ENCODE measurements around the gene IL26.
"Not testable (repeated sequence)": the region's sequence is repeated elsewhere in the genome, so short reads cannot be mapped to it uniquely, and the experiment has no call there.

IL26 gene

DNA sequence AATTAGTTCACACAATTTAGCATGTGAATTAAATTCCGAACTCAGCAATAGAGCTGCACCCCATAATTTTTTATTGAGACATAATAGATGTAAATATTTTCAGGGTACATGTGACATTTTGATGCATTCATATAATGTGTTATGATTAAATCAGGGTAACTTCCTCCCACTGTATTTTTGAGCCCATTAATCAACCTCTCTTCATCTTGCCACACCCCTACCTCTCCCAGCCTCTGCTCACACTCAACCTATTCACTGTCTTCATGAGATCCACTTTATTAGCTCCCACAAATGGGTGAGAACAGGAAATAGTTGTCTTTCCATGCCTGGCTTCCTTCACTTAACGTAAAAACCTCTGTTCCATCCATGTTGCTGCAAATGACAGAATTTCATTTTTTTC, 14.7 kb downstream of the IL26 start:
- no peak overlapping the region for H3K4me3 ChIP-seq (replicated peaks in 1 of 2; ENCODE audit: low read depth in 2 of 2, low read length in 2 of 2)
- DNase-seq (ENCODE audit: low read depth in 2 of 2), result no peak
- TF ChIP-seq, protein P1, sequence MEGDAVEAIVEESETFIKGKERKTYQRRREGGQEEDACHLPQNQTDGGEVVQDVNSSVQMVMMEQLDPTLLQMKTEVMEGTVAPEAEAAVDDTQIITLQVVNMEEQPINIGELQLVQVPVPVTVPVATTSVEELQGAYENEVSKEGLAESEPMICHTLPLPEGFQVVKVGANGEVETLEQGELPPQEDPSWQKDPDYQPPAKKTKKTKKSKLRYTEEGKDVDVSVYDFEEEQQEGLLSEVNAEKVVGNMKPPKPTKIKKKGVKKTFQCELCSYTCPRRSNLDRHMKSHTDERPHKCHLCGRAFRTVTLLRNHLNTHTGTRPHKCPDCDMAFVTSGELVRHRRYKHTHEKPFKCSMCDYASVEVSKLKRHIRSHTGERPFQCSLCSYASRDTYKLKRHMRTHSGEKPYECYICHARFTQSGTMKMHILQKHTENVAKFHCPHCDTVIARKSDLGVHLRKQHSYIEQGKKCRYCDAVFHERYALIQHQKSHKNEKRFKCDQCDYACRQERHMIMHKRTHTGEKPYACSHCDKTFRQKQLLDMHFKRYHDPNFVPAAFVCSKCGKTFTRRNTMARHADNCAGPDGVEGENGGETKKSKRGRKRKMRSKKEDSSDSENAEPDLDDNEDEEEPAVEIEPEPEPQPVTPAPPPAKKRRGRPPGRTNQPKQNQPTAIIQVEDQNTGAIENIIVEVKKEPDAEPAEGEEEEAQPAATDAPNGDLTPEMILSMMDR (IDR thresholded peaks at IDR 0.05; ENCODE audit: low read depth, low read length), result no peak

DNA sequence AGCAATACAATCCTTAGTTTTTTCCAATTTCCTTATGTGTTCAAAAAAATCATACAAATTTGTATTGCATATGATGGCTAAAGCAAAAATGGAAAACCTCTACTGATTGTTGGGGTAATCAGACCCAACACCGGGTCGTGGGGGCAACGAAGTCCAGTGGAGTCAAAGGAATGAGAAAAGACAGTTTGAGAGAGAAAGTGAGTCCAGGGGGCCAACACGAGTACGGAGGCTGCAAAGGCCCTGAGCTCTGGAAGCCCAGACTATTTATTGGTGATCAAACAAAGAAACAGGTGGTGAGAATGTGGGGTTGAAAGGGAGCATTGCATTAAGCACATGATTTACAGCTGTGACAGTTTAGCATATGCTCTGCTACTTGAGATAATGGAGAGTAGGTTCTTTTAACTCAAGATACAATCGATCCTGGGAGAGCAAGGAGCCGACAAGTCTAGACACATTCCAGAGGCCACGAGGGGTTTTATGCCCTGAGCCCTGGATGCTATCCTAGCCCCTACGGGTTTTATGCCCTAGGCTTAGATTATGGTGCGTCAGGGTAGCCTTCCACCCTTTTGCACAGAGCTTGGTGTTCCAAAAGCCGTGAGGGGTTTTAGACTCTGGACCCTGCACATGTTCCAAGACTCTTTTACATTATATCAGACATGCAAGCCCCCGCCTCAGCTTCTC, 16.4 kb downstream of the IL26 start:
- not testable (repeated sequence) for DNase-seq (ENCODE audit: low read depth in 2 of 2); H3K4me3 ChIP-seq (replicated peaks in 1 of 2; ENCODE audit: low read depth in 2 of 2, low read length in 2 of 2)

DNA sequence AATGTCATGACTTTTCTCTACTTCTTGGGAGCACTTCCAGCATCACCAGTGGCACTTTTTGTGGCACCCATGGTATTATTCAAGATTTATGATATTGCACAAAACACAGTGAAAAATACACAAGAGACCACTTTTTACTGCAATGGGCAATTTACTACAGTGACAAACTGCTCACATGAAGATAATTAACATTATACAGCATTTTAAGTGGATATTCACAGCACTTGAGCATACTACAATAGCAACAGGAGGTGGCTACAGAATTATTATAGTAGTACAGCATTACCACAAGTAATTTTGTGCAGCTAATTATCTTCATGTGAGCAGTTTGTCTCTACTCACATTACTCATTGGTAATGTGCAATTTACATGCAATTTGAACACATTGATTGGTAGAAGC, 18.3 kb downstream of the IL26 start:
- TF ChIP-seq, protein P1 (IDR thresholded peaks at IDR 0.05; ENCODE audit: low read depth, low read length), result no peak
- no peak for DNase-seq (ENCODE audit: low read depth in 2 of 2)

DNA sequence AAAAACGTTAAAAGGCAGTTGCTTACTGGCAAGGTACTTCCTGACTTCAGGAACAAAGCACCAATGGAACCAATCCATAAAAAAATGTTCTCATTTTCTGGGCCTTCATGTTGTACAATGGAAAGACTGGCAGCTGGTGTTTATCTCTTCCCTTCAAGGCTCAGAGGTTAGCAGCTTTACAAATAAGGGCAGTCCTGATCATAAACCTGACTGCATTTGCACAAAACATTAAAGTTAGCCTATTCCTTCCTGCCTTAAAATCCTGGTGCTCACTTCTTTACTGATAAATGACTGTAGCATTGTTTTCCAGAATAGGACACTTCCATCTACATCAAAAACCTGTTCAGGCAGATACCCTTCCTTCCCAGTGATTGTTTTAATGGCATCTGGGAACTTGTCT, 19.2 kb downstream of the IL26 start:
- H3K4me3 ChIP-seq (replicated peaks in 1 of 2; ENCODE audit: low read depth in 2 of 2, low read length in 2 of 2), result no peak overlapping the region
- DNase-seq (ENCODE audit: low read depth in 2 of 2), result no peak
- TF ChIP-seq, protein P1 (IDR thresholded peaks at IDR 0.05; ENCODE audit: low read depth, low read length), result no peak

More for the DNA sequence above, 18.3 kb downstream of the IL26 start:
- H3K4me3 ChIP-seq (replicated peaks in 1 of 2; ENCODE audit: low read depth in 2 of 2, low read length in 2 of 2), result no peak overlapping the region

DNA sequence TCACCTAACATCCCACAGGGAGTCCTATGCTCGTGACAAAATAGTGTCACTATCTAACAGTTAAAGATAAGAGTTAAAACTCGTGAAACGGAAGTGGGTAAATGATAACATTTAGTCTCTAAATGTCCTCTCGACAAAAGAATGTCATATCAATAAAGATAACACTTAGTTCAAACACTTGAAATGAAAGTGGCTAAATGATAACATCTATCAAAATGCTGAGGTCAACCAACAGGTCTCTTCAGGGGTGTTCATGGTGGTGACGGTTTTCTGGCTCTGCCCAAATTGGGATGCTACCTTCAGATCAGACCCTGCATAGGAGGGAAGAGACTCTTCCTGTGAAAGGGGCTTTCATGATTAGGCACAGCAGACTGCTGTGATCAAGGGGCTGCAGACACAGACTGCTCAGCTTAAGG, 22.1 kb downstream of the IL26 start:
- DNase-seq (ENCODE audit: low read depth in 2 of 2), result no peak
- TF ChIP-seq, protein P1 (IDR thresholded peaks at IDR 0.05; ENCODE audit: low read depth, low read length), result no peak
- no peak overlapping the region for H3K4me3 ChIP-seq (replicated peaks in 1 of 2; ENCODE audit: low read depth in 2 of 2, low read length in 2 of 2)

DNA sequence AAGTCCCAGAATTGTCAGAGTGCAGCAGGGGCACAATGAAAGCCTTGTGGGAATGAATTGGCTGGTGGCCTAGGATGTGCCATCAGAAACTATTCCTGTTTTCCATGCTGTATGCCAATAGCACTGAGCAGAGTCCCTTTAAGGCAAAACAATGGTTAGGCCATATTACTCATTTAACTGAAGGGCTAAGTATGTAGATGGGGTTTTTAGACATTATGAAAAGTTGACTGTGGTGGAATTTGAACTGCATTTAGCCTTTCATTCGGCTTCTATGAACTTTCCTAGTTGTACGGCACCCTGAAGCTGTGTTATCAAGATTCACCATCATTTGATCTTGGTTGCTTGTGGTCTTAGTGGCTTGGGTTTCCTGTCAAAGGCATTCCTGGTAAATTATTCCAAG, 24.8 kb downstream of the IL26 start:
- TF ChIP-seq, protein P1 (IDR thresholded peaks at IDR 0.05; ENCODE audit: low read depth, low read length), result no peak
- peak in 1 of 2 donors; percentile 14 for DNase-seq (ENCODE audit: low read depth in 2 of 2)
- H3K4me3 ChIP-seq (replicated peaks in 1 of 2; ENCODE audit: low read depth in 2 of 2, low read length in 2 of 2), result no peak overlapping the region

DNA sequence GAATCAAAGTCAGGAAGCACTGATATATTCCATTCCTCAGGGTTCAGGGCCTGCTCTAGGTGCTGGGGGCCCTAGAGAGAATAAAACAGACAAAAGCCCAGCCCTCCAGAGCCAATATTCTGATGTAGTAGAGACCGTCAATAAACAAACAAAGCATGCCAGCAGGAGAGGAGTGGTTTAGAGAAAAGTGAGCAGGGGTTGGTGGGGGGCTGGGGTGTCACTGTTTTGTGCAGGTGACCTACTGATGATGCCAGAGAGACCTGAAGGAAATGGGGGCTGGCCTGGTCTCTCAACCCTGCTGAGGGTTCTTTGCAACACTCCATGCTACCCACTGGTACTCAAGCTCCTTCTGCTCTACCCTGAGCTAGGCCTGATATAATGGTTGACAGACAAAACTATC, 26.5 kb downstream of the IL26 start:
- TF ChIP-seq, protein P1 (IDR thresholded peaks at IDR 0.05; ENCODE audit: low read depth, low read length), result no peak
- H3K4me3 ChIP-seq (replicated peaks in 1 of 2; ENCODE audit: low read depth in 2 of 2, low read length in 2 of 2), result no peak overlapping the region
- DNase-seq (ENCODE audit: low read depth in 2 of 2), result no peak
